Stomach smooth muscle (tissue), 2 donors: ENCODE data around the gene GRIN1.

Experiments
- H3K27ac ChIP-seq: one replicate; pipeline ENCODE4 v1.7.0; 2013; ENCODE audit warnings: mild to moderate bottlenecking, low read length, inconsistent platforms
- H3K27me3 ChIP-seq, 2 donors: one replicate each; pipeline ENCODE4 v1.7.0; 2013; ENCODE audit warnings: low read length in 2 of 2; ENCODE audit not compliant: insufficient read depth in 2 of 2, control insufficient read depth in 1 of 2
- H3K36me3 ChIP-seq, 2 donors: one replicate each; pipeline ENCODE4 v1.7.0; 2013; ENCODE audit warnings: low read length in 2 of 2; ENCODE audit not compliant: control insufficient read depth in 2 of 2, insufficient read depth in 2 of 2
- H3K4me1 ChIP-seq: one replicate; pipeline ENCODE4 v1.7.0; 2013; ENCODE audit warnings: low read length; ENCODE audit not compliant: control insufficient read depth, insufficient read depth
- H3K4me3 ChIP-seq, 2 donors: one replicate each; pipeline ENCODE4 v1.7.0; 2013; ENCODE audit warnings: low read length in 2 of 2
- H3K9ac ChIP-seq, 2 donors: one replicate each; pipeline ENCODE4 v1.7.0; 2013; ENCODE audit warnings: low read length in 2 of 2, mild to moderate bottlenecking in 1 of 2
- H3K9me3 ChIP-seq, 2 donors: one replicate each; pipeline ENCODE4 v1.7.0; 2013; ENCODE audit warnings: low read length in 2 of 2; ENCODE audit not compliant: control insufficient read depth in 2 of 2
- donor health status: healthy.
- donor health status: Pancreatic carcinoma.

The GRIN1 gene

GRCh38 chr9:137215196-137215986 is 76.4 kb downstream of the GRIN1 start:
- Histone ChIP-seq H3K27me3 (no peaks in the 10 kb centered on the region), H3K36me3 (no peaks in the 10 kb centered on the region), H3K27ac (no peak overlapping the region), H3K4me1 (no peaks in the 10 kb centered on the region), H3K9me3 (no peaks in the 10 kb centered on the region), H3K4me3 (no peak overlapping the region), H3K9ac (no peak overlapping the region)

DNA sequence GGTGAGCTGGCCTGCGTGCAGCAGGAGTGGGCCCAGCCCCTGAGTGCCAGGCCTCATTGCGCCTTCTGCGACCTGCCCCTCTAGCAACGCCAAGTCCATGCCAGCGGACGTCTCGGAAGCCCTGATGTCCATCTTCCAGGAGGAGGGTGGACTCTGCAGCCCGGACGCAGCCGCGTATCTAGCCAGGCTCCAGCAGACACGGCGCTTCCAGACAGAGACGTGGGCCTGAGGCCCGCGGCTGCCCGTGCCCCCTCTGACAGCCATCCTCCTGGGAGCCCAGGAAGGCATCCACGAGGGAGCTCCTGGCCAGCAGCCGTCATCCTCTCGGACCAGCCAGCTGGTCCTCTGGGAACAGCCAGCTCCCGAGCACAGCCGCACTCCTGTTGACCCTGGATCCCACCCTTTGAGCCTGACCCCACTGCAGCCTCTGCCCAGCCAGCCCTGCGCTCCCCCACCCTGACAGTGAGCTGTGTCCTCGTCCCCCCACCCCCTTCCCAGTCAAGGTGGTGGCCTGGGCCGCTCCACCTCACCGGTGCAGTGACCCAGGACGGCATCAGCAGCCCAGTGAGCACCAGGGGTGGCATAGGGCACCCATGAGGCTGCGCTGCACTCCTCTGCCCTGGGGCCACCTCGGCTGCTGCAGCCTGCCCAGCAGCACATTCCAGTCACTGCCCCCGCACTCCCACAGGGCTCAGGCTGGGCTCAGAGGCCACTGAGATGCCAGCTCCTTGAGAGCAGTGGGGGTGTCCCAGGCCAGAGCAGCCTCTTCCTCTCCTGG is 77.4 kb downstream of the GRIN1 start:
- Histone ChIP-seq H3K36me3 (no peaks in the 10 kb centered on the region), H3K9ac (no peak overlapping the region), H3K27me3 (no peaks in the 10 kb centered on the region), H3K4me1 (peaks cover under 1% of the 10 kb centered on the region), H3K4me3 (no peak overlapping the region), H3K9me3 (no peaks in the 10 kb centered on the region), H3K27ac (no peak overlapping the region)

DNA sequence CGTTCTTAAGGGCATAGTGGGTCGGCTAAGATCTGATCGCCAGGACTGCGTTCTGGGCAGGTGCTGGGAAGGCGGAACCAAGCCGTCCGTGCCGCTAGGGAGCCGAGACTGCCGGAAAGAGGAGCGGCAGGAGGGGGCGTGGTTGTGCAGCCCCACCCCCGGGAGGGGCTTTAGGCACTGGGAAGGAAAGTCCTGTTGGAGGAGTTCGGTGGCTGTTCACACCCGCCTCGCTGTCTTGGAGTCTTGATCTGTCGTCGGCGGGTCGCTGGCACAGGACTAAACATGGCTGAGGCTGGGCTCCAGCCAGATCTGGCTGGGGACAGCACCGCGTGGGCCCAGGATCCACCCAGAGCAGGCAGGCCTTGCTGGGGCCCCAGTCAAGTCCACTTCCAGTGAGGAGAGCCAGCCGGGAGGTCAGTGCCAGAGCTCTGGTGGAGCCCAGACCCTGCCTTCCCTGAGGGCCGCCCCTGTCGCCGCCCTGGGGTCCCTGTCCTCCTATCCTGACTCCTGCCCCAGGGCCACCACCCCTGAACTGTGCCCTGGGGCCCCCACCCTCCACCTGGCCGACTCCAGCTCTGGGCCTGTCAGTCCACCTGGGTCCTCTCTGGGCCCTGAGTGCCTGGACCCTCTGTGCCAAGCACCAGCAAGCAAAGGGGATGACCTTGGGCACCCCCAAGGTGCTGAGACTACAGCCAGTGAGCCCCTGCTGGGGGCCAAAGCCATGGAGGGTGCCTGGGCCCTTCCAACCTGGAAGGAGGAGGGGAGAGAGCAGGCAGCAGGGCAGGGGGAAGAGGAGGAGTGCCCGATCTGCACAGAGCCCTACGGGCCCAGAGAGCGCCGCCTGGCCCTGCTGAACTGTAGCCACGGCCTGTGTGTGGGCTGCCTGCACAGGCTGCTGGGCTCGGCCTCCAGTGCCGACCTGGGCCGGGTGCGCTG is 78.6 kb downstream of the GRIN1 start:
- Histone ChIP-seq H3K36me3 (no peaks in the 10 kb centered on the region), H3K9ac (no peak overlapping the region), H3K4me3 (peak overlapping the region in 1 of 2 donors; percentile 15), H3K4me1 (peaks cover 6% of the 10 kb centered on the region), H3K27ac (no peak overlapping the region), H3K27me3 (no peaks in the 10 kb centered on the region), H3K9me3 (no peaks in the 10 kb centered on the region)

DNA sequence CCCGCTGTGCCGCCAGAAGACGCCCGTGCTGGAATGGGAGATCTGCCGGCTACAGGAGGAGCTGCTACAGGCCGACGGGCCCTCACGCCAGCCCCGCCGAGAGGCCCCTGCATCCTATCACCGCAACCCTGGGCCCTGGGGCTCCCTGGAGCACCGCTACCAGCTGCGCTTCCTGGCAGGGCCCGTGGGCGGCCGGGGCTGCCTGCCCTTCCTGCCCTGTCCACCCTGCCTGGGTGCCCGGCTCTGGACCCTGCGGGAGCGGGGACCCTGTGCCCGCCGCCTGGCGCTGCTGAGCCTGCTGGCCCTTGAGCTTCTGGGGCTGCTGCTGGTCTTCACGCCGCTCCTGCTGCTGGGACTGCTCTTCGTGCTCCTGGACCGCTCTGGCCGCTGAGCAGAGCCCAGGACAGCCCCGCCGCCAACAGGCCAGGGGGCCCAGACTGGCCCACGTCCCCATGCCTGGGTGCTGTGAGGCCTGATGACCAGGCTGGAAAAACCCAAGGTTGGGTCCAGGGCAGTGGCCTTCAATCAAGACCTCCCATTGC is 79.3 kb downstream of the GRIN1 start:
- H3K9ac ChIP-seq: no peak overlapping the region
- no peaks in the 10 kb centered on the region for H3K36me3 ChIP-seq
- no peak overlapping the region for H3K27ac ChIP-seq
- no peaks in the 10 kb centered on the region for H3K27me3 ChIP-seq
- H3K4me3 ChIP-seq: no peak overlapping the region
- peaks cover 13% of the 10 kb centered on the region for H3K4me1 ChIP-seq
- no peaks in the 10 kb centered on the region for H3K9me3 ChIP-seq
